HG03060 (cell line): Measurements from ENCODE around the gene OPTC.
"Not testable (repeated sequence)": the region's sequence is repeated elsewhere in the genome, so short reads cannot be mapped to it uniquely, and the experiment has no call there.

Experiments
- ATAC-seq: cut with Tn5 transposase; IDR thresholded peaks from one replicate; pipeline ENCODE4 v1.9.1; 2021; ENCODE audit warnings: low read depth, moderate number of reproducible peaks; ENCODE audit not compliant: unreplicated experiment

OPTC gene

DNA sequence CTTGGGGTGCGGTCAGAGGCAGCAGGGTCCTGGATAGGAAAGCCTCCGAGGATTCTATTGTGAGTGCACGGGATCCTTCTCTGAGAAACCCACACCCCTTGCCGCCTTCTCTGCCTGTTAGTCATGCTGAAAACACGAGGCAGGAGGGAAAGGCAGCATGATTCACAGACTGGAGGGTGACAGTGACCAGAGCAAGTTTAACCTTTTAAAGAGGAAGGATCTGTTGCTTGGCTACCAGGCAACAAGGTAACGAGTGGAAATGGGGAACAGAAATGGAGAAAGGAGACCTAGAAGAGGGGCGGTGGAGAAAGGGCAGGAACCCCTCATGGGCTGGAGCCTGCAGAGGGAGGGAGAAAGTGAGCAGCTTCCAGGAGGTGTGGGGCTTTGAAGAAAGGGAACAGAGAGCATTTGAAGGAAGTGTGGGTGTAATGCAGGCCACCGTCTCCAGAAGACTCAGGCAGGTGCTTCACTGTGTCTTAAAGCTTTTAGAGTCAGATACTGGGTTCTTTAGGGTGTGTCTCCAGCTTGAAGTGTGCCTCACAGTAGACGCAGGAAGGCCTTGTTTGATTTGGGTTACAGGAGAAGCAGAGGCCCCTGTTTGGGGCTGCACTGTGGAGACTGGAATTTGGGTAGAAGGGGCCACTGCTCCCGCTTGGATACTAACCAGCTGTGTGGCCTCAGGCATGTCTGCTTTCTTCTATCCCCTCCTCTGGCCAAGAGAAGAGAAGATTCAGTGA, 19.1 kb downstream of the OPTC start:
- ATAC-seq = no peak

DNA sequence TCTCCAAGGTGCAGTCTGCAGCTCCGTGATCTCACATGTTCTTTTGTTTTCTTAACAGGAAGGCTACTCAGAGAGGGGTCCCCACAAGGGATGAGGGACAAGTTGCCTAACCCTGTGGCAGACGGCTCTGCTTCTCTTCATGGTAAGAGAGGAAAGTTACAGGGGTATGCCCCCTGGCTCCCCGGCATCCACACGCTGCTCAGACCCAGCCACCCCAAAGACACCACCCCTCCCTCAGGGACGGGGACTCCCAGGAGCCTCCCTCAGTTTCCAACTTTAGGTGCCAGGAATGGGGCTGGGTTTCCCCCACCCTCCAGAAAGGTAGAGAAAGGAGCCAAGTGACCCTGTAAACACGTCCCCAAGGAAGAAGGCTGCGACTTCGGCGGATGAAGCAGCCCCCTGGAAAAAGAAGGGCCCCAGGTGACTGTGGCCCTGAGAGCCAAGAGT, 19.7 kb downstream of the OPTC start:
- ATAC-seq = no peak

DNA sequence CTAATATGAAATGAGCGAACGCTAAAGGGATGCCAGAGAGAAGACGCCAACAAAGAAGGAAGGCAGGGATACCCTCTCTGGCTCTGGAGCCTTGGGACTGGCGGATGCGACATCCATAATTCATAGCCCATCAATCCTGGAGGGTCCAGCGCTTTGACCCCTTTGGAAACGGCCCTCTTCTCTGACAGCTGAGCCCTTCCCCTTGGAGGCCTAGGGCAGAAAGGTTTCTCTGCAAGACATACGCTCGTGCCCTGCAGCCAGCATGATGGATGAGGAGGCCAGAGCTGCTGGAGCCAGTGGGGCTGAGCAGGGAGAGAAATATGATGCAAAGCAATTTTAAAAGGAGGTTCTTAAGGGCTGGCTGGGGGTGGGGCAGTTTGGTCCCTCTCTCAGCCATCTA, 22.2 kb downstream of the OPTC start:
- no peak for ATAC-seq

DNA sequence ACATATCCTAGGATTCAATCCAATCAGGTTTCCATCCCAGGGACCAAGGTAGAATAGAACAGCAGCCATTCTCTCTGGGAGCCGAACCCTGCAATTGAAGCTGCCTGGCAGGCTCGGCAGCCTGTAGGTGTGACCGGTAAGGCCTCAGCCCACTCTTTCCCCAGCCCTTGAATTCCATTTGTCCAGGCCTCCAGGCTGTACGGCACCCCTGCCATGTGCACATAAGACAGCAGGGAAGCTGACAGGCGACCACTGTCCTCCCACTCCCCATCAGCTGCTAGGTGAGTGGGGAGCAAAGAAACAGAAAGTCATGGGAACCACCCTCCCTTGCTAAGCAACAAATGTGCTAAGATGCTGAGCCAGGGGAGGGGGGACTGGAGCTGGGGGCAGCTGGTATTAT, 23.0 kb downstream of the OPTC start:
- no peak for ATAC-seq

DNA sequence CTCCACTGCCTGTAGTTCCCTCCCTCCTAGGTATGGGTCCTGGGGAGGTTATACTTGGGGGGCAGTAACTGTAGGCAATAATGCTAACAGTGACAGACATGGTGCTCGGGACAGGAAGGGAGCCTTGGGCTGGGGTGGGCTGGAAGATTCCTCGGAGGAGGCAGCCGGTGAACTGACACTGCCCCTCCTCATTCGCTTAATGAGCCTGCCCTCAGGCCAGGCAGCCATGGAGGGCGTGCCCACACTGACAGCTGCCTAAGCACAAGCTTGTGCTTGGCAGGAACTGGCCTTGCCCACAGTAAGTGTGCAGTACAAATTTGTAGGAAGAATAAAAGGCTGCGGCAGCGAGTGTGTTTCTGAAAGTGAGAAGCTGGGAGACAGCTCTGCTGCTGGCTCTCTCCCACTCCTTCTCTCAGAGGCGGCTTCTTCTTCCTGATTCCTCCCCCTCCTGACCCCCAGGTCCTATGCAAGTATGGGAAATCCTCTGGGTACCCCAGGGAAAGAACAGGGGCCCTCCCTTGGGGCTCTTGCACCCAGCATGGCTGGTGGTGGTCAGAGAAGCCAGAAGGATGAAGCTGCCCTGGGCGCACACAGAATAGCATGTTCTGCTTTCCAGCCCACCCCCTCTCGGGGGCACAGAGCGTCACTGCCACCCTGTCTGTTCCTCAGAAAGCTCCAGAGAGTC, 23.6 kb downstream of the OPTC start:
- ATAC-seq = no peak

DNA sequence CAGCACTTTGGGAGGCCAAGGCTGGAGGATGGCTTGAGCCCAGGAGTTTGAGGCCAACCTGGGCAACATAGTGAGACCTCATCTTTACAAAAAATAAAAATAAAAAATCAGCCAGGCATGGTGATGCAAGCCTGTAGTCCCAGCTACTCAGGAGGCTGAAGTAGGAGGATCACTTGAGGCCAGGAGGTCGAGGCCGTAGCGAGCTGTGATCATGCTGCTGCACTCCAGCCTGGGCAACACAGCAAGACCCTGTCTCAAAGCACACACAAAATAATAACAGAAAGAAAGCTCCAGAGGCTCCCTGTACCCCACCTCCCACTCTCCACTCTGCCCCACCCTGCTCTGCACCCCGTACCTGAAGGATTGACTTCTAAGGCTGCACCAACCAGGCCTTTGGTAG, 24.2 kb downstream of the OPTC start:
- not testable (repeated sequence) for ATAC-seq

DNA sequence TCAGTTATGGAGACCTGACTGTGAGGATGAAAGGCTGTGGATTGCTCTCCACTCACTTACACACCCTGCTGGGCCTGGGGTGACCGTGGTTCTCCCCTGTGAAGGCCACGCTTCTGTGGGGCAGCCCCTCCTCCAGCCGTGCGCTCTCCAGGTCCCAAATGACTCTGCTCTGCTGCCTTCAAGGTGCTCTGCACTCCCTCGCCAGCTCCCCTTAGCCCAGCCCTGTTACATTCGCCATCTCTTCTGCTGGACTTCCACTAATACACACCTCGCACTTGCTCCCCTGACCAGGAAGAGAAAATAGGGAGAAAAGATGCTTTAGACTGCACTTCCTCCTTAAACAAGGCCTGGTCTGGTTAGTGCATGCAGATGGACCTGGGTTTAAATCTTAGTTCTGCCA, 24.6 kb downstream of the OPTC start:
- ATAC-seq = no peak

DNA sequence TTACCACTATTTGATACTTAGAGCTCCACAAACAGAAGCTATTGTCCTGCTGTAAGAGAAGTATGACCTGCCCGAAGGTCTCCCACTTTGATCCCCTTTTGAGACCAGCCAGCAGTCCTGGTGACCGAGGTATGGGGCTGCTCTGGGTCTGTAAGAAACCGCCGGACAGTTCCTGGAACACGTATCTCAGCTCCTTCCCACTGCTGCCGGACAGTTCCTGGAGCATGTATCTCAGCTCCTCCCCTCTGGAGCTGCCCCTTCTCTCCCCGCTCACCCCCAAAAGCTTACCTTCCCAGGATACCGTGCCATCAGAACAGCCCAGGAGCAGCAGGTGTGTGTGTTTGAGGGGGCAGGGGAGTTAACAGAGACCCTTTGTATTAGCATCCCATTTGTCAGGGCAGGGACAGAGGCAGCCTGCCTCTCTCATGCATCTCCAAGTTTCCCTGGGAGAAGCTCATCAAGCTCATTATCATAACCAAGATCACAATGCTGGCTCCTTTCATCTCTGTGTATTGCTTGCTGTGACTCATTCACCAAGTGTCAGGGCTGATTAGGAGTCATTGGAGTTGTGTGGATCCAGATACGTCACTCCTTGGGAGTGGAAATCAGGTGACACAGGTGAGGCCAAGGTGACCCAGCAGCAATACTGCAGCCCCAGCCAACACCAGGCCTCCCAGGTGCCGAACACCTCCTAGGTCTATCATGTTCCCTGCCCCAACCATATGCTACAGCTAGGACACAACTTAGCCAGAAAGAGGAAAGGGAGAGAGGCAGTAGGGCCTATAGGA, 25.3 kb downstream of the OPTC start:
- no peak for ATAC-seq

DNA sequence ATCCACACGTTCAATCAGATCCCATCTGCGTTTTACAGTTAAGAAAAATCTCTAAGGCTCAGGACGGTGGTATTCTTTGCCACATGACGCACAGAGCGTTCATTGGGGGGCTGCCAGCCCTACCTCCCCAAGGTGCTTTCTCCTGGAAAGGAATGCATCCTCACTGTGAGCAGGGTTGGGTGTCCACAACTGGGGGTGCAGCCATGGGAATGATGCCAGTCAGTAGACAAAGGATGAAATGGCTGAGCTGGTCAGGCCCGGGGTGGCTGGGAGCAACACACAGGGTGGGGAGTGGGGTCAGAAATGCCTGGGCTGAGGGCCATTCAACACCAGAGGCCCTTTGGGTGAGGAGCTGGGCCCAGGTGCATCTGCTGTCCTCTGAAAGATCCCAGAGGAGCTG, 25.9 kb downstream of the OPTC start:
- ATAC-seq = no peak

DNA sequence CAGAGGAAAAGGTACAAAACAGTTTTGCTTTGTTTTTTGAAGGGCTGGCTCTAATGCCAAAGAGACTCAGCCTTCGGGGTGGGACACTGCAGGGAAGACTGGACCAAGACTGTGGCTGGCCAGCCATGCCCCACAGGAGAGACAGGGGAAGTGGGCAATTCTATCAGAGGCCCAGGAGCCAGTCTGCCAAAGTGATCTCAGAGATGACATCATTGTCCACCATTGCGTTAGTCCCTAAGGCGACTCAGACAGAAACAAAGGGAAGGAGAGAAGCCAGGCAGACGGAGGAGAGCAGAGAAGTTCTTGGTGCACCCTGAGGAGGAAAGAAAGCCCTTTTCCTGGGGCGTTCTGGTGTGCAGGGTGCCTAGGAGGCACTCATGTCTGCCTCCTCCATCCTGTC, 26.4 kb downstream of the OPTC start:
- no peak for ATAC-seq

DNA sequence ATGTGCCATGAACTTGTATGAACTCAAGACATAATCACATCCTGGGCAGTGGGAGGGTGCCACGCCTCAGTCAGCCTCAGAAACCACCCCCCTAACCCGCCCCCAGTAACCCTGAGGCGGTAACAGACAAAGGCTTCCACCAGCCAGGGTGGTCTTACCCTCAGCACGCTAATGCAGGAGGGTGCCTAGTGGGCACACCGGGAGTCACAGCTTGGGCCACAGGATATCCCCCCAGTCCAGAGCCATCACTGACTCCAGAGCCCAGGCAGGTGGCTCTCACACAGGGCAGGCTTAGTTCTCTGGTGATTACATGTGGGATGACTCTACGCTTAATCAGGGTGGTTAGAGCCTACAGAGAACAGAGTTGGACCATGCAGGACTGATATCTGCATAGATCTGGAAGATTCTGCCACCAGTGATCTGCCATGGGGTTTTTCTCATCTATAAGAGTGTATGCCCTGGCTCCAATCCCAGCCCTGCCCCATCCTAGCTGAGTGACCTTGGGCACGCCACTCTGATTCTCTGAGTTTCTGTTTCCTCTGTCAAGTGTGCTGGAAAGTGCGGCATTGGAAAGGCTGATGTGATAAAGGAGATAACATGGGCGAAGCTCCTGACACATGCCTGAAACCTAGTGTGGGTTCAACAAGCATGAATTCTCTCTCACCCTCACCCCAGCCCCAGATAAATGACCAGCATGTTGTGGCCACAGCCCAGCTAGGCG, 27.3 kb downstream of the OPTC start:
- no peak for ATAC-seq

DNA sequence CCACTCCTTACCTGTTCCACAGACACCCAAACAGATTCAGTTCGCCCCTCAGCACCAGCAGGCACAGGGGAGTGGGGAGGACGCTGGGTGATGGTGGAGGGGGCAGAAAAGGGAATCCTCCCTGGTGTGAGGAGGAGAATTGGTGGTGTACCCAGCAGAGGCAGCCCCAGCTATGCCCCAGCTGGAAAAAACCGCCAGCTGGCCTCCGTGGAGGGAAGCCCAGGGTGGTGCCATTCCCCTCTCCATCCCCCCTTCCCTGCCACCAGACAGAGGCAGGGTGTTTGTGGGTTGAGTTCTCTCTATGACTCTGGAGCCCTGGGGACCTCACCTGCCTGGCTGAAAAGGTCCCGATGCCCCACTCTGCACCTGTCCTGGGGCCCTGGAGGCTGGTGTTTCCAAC, 27.9 kb downstream of the OPTC start:
- ATAC-seq = no peak

DNA sequence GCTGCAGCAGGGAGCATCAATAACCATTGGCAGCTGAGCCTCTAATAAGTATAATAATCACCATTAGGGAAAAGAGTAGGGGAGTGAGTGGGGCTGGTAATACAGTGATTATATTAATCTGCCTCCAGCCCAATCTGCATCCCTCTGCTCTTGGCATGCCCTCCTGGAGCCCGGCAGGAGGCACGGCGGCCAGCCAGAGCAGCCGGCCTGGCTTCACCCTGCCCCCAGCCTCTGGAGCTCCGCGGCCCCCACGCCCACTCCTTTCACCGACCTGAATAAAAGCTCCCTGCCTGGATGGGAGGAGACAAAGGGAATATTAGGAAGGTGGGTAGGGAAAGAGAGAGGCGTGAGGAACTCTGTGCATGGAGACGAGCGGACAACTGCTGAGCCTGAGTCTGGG, 28.3 kb downstream of the OPTC start:
- no peak for ATAC-seq

DNA sequence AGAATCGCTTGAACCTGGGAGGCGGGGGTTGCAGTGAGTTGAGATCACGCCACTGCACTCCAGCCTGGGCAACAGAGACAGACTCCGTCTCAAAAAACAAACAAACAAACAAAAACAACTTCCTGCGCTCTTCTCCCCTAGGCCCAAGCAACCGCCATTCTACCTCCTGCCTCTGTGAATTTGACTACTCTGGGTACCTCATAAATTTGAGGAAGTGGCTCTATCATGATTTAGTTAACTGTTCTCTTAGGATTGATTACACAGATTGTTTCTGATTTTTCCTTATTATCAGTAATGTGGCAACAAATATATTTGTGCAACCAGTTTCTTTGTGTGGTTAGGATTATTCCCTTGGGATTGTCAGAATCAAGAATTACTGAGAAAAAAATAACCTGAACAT, 29.7 kb downstream of the OPTC start:
- ATAC-seq = no peak

DNA sequence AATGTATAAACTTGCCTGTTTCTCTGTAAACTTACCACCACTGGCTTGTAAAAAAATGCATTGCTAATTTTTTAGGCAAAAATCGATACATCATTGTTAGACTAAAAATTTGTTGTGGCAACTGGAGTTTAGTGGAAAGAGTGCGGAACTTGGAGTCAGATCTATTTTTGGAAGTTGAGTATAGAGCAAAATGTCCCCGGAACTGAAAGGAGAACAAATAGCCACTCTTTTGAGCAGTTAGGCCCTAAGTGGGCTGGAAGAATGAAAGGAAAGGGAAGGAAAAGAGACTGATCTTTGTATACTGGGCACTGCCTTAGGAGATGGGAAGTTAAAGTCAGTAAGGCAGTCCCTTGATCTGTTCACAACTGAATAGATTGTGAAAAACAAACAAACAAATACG, 30.2 kb downstream of the OPTC start:
- ATAC-seq = no peak

DNA sequence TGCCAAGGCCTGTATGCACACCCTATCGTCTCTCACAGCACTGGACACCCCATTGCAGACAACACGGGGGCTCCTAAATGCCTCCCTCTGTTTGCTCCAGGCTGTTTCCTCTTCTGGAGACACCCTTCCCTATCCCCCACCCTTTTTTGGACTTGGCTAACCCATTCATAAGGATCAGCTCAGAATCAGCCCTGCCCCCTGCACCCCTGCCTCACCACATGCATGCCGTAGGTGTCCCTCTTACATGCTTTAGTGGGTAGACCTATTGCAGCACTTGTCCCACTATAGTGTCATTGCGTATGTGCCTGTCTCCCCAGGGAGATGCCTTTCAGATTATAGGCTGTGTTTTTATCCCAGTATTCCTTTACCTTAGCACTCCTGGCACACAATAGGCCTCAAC, 30.9 kb downstream of the OPTC start:
- no peak for ATAC-seq

DNA sequence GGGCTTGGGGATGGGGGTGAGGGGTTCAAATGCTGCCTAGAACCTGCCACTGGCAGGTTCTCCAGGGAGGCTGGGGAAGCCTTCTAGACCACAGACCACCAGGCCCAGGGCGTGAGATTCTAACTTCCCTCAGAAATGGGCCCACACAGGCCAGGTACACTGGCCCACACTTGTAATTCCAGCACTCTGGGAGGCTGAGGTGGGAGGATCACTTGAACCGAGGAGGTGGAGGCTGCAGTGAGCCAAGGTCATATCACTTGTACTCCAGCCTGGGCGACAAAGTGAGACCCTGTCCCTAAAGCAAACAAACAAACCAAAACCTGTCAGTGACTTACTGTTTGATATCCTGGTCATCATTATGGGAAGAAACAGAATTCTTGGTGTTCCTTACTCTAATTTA, 31.7 kb downstream of the OPTC start:
- no peak for ATAC-seq

DNA sequence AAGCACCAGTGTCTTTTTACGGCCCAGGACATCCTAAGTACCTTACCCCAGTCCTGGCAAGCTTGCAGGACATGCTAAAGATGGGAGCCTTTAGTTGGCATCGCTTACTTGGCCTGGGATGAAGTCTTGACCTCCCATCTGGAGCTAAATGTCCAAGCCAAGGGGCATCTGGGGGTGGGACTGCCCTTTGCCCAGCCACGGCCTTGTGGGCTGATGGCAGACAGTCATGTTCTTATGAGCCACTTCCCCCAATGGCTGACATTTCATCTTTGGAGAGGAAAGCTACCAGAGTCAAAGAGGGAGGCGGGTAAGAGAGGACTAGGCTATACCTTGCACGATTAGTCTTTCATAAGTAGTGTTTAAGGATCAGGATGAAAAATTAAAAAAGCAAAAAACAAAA, 32.2 kb downstream of the OPTC start:
- no peak for ATAC-seq

DNA sequence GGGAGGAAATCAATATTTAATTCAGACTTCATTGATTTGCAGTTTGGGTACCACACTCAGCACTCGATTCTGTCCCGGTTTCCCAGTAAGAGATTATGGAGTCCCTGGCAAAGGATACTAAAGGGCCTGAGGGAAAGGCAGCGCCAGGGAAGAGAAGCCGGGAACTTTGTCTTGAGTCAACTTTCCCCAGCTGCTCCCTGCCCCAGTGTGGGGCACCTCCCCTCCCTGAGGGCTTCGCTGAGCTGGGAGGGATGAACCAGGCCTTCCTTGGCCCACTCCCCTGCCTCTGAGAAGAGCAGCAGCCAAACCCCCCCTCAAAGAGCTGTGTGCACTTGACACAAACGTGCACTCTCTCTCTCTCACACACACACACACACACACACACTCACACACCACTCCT, 32.6 kb downstream of the OPTC start:
- no peak for ATAC-seq

DNA sequence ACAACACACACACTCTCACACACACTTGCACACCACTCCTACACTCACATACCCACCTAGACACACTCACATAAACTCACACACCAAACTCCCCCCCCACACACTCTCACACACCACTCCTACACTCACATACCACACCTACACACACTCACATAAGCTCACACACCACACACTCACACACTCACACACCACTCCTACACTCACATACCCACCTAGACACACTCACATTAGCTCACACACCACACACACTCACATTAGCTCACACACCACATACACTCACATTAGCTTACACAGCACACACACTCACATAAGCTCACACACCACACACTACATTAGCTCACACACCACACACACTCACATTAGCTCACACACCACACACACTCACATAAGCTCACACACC, 33.1 kb downstream of the OPTC start:
- no peak for ATAC-seq

DNA sequence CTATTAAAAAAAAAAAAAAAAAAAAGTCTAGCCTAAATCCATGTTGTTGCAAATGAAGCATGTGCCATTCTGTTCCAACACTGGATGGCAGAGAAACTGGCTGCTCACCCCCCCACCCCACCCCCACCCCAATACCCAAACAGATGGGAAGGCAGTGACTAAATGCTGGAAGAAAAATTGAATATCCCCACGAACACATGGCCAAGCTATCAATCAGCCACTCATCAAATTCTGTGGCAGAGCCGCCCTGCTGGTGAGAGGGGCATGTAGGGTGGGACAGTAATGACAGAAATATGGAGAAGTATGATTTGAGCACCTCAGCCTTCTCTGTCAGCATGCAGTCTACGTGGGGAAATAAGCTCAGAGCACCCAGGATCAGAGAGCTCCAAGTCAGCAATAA, 34.1 kb downstream of the OPTC start:
- no peak for ATAC-seq
